ENCODE results near the gene ESD.

Gene ESD

GRCh38 chr13:46796515-46797474 is at the start of gene ESD (continued):
- TF ChIP-seq PRDM10 (tag by site-specific recombination; IDR thresholded peaks at IDR 0.05): peak; percentile 45; the same call in 1 of the 2 replicates
- 0 out of 2 replicates have a peak, but pooled peaks have one; percentile 83 for TF ChIP-seq HOXC10 (CRISPR knock-in tag; IDR thresholded peaks at IDR 0.05)
- TF ChIP-seq ZNF785 (tag by site-specific recombination; IDR thresholded peaks at IDR 0.05): no peak
- no peak for TF ChIP-seq ZBTB48 (tag by site-specific recombination; IDR thresholded peaks at IDR 0.05)
- TF ChIP-seq ZNF223 (tag by site-specific recombination; IDR thresholded peaks at IDR 0.05): no peak
- TF ChIP-seq ZNF670 (tag by site-specific recombination; IDR thresholded peaks at IDR 0.05; ENCODE audit: low read depth): no peak
- no peak for TF ChIP-seq REPIN1 (tag by site-specific recombination; IDR thresholded peaks at IDR 0.05; ENCODE audit: low read depth)
- 0 out of 2 replicates have a peak, but pooled peaks have one; percentile 44 for TF ChIP-seq ZNF596 (tag by site-specific recombination; IDR thresholded peaks at IDR 0.05)
- TF ChIP-seq ZNF433 (tag by site-specific recombination; IDR thresholded peaks at IDR 0.05; ENCODE audit: low read depth): no peak
- no peak for TF ChIP-seq ZNF202 (tag by site-specific recombination; IDR thresholded peaks at IDR 0.05; ENCODE audit: borderline replicate concordance)
- TF ChIP-seq ZNF660 (tag by site-specific recombination; IDR thresholded peaks at IDR 0.05): no peak
- TF ChIP-seq, protein P1, sequence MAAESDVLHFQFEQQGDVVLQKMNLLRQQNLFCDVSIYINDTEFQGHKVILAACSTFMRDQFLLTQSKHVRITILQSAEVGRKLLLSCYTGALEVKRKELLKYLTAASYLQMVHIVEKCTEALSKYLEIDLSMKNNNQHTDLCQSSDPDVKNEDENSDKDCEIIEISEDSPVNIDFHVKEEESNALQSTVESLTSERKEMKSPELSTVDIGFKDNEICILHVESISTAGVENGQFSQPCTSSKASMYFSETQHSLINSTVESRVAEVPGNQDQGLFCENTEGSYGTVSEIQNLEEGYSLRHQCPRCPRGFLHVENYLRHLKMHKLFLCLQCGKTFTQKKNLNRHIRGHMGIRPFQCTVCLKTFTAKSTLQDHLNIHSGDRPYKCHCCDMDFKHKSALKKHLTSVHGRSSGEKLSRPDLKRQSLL (tag by site-specific recombination; IDR thresholded peaks at IDR 0.05): peak; percentile 81; the same call in 1 of the 2 replicates
- TF ChIP-seq, protein P2, sequence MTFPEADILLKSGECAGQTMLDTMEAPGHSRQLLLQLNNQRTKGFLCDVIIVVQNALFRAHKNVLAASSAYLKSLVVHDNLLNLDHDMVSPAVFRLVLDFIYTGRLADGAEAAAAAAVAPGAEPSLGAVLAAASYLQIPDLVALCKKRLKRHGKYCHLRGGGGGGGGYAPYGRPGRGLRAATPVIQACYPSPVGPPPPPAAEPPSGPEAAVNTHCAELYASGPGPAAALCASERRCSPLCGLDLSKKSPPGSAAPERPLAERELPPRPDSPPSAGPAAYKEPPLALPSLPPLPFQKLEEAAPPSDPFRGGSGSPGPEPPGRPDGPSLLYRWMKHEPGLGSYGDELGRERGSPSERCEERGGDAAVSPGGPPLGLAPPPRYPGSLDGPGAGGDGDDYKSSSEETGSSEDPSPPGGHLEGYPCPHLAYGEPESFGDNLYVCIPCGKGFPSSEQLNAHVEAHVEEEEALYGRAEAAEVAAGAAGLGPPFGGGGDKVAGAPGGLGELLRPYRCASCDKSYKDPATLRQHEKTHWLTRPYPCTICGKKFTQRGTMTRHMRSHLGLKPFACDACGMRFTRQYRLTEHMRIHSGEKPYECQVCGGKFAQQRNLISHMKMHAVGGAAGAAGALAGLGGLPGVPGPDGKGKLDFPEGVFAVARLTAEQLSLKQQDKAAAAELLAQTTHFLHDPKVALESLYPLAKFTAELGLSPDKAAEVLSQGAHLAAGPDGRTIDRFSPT (tag by site-specific recombination; IDR thresholded peaks at IDR 0.05): no peak
- TF ChIP-seq HOXD13 (CRISPR knock-in tag; IDR thresholded peaks at IDR 0.05; ENCODE audit: borderline replicate concordance): no peak
- TF ChIP-seq ZNF114 (tag by site-specific recombination; IDR thresholded peaks at IDR 0.05): no peak
- TF ChIP-seq ZSCAN30 (tag by site-specific recombination; IDR thresholded peaks at IDR 0.05): no peak; the same call in 1 of the 2 replicates
- TF ChIP-seq, protein P3, sequence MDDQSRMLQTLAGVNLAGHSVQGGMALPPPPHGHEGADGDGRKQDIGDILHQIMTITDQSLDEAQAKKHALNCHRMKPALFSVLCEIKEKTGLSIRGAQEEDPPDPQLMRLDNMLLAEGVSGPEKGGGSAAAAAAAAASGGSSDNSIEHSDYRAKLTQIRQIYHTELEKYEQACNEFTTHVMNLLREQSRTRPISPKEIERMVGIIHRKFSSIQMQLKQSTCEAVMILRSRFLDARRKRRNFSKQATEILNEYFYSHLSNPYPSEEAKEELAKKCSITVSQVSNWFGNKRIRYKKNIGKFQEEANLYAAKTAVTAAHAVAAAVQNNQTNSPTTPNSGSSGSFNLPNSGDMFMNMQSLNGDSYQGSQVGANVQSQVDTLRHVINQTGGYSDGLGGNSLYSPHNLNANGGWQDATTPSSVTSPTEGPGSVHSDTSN (CRISPR knock-in tag; IDR thresholded peaks at IDR 0.05): 0 out of 2 replicates have a peak, but pooled peaks have one; percentile 26
- no peak for TF ChIP-seq ZSCAN4 (tag by site-specific recombination; IDR thresholded peaks at IDR 0.05)
- no peak for TF ChIP-seq ZNF157 (tag by site-specific recombination; IDR thresholded peaks at IDR 0.05)
- TF ChIP-seq ZNF148 (tag by site-specific recombination; IDR thresholded peaks at IDR 0.05; ENCODE audit: borderline replicate concordance): no peak
- TF ChIP-seq YY2 (tag by site-specific recombination; IDR thresholded peaks at IDR 0.05): no peak
- TF ChIP-seq, protein P4, sequence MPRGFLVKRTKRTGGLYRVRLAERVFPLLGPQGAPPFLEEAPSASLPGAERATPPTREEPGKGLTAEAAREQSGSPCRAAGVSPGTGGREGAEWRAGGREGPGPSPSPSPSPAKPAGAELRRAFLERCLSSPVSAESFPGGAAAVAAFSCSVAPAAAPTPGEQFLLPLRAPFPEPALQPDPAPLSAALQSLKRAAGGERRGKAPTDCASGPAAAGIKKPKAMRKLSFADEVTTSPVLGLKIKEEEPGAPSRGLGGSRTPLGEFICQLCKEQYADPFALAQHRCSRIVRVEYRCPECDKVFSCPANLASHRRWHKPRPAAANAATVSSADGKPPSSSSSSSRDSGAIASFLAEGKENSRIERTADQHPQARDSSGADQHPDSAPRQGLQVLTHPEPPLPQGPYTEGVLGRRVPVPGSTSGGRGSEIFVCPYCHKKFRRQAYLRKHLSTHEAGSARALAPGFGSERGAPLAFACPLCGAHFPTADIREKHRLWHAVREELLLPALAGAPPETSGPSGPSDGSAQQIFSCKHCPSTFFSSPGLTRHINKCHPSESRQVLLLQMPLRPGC (tag by site-specific recombination; IDR thresholded peaks at IDR 0.05): no peak
- no peak for TF ChIP-seq ZNF423 (tag by site-specific recombination; IDR thresholded peaks at IDR 0.05)
- no peak for TF ChIP-seq FEZF1 (tag by site-specific recombination; IDR thresholded peaks at IDR 0.05)
- TF ChIP-seq KLF8 (tag by site-specific recombination; IDR thresholded peaks at IDR 0.05): peak; percentile 86

Measured in HEK293 (cell line).